IPS DF 4.7 (cell line): Measurements from ENCODE around the gene TCHP.
"Not testable (repeated sequence)": the region's sequence is repeated elsewhere in the genome, so short reads cannot be mapped to it uniquely, and the experiment has no call there.

Experiments used
- DNase-seq: peaks from one replicate; pipeline ENCODE4 v3.0.0-alpha.2; 2013; ENCODE audit warnings: low spot score; ENCODE audit errors: extremely low read depth

The TCHP gene

GRCh38 chr12:109878749-109879148 lies 21.3 kb upstream of the TCHP start:
- no peak for DNase-seq

GRCh38 chr12:109879351-109880042 lies 20.6 kb upstream of the TCHP start:
- DNase-seq, result no peak

GRCh38 chr12:109880043-109880931 lies 19.8 kb upstream of the TCHP start, which contains the start of gene GLTP:
Gene GLTP (minus strand): TSS chr12:109880541. CDS start chr12:109880374, 167 bp downstream.
- peak; percentile 44 for DNase-seq

GRCh38 chr12:109880938-109881337 lies 19.1 kb upstream of the TCHP start:
- DNase-seq, result peak; percentile 62

GRCh38 chr12:109881752-109882151 lies 18.3 kb upstream of the TCHP start:
- DNase-seq, result no peak

GRCh38 chr12:109883461-109883860 lies 16.6 kb upstream of the TCHP start:
- no peak for DNase-seq

GRCh38 chr12:109885616-109886015 lies 14.5 kb upstream of the TCHP start:
- DNase-seq, result no peak

- DNase-seq, result no peak
Measured at GRCh38 chr12:109888179-109889020, 11.7 kb upstream of the TCHP start.

- DNase-seq, result no peak
Measured at GRCh38 chr12:109890620-109891170, 9.4 kb upstream of the TCHP start.

- not testable (repeated sequence) for DNase-seq
Measured at GRCh38 chr12:109891731-109892130, 8.3 kb upstream of the TCHP start.

- DNase-seq, result no peak
Measured at GRCh38 chr12:109892165-109892715, 7.8 kb upstream of the TCHP start.

- DNase-seq, result no peak
Measured at GRCh38 chr12:109892748-109893147, 7.3 kb upstream of the TCHP start.

GRCh38 chr12:109893261-109893995 lies 6.6 kb upstream of the TCHP start:
- no peak for DNase-seq

GRCh38 chr12:109894939-109895338 lies 5.1 kb upstream of the TCHP start:
- DNase-seq, result no peak

GRCh38 chr12:109896188-109896587 lies 3.9 kb upstream of the TCHP start:
- DNase-seq, result no peak

- DNase-seq, result no peak
Measured at GRCh38 chr12:109897029-109897428, 3.0 kb upstream of the TCHP start.

GRCh38 chr12:109899345-109899744 lies 729 bp upstream of the TCHP start:
- not testable (repeated sequence) for DNase-seq

GRCh38 chr12:109900752-109901580 lies 892 bp downstream of the TCHP start:
- DNase-seq, result peak; percentile 69

- no peak for DNase-seq
Measured at GRCh38 chr12:109902891-109903418, 2.9 kb downstream of the TCHP start.
